OCI-LY7 (cell line): ENCODE results near the gene GOSR2. TPM values are rescaled to one million over a fixed set of nuclear protein-coding genes. Genes with fewer than 3 reads are reported as not detected.

Experiments
- BruUV-seq: library from RNA; stranded (reverse); fragments of 400-500 nt; replicated peaks from 2 replicates; lab custom pipeline; 2021; lab: Mats Ljungman, UMichigan
- CTCF ChIA-PET: fragments of 300-600 bp; sonication (Branson Sonifier 250); formaldehyde crosslinking; loops from one replicate; lab custom pipeline; 2022; ENCODE audit warnings: antibody characterized with exemption; ENCODE audit not compliant: unreplicated experiment; lab: Charles Lee
- POLR2A ChIA-PET: fragments of 300-600 bp; sonication (Branson Sonifier 250); formaldehyde crosslinking; loops from one replicate; lab custom pipeline; 2022; ENCODE audit warnings: antibody characterized with exemption; lab: Charles Lee
- DNase-seq: peaks from one replicate; pipeline ENCODE4 v3.0.0-alpha.2; 2015; ENCODE audit warnings: low spot score
- H2AFZ ChIP-seq: fragments of 200-600 bp; sonication (generic), shearing (Covaris generic); 2 replicates; pipeline ENCODE4 v1.6.1; 2014; ENCODE audit warnings: mild to moderate bottlenecking, antibody characterized with exemption, low read length, moderate library complexity
- H3K27ac ChIP-seq: fragments of 200-600 bp; sonication (generic); 2 replicates; pipeline ENCODE4 v1.5.1; 2014; ENCODE audit warnings: mixed run types, low read depth, mild to moderate bottlenecking, moderate library complexity, low read length, inconsistent platforms; ENCODE audit not compliant: poor library complexity, severe bottlenecking
- H3K36me3 ChIP-seq: fragments of 200-600 bp; sonication (generic); 2 replicates; pipeline ENCODE4 v1.6.1; 2014; ENCODE audit warnings: mild to moderate bottlenecking, antibody characterized with exemption, low read length, moderate library complexity, mixed read lengths; ENCODE audit not compliant: insufficient read depth
- H3K4me1 ChIP-seq: fragments of 200-600 bp; sonication (generic); 2 replicates; pipeline ENCODE4 v1.5.1; 2014; ENCODE audit warnings: mild to moderate bottlenecking, low read length; ENCODE audit not compliant: insufficient read depth, poor library complexity, severe bottlenecking
- H3K4me2 ChIP-seq: fragments of 200-600 bp; sonication (generic); 2 replicates; pipeline ENCODE4 v1.6.1; 2014; ENCODE audit warnings: mild to moderate bottlenecking, low read length
- H3K4me3 ChIP-seq: fragments of 200-600 bp; sonication (generic); 2 replicates; pipeline ENCODE4 v1.5.1; 2014; ENCODE audit warnings: mild to moderate bottlenecking, low read depth, low read length; ENCODE audit not compliant: poor library complexity, severe bottlenecking
- H3K79me2 ChIP-seq: fragments of 200-600 bp; sonication (generic); 2 replicates; pipeline ENCODE4 v1.6.1; 2016; ENCODE audit warnings: low read depth, mild to moderate bottlenecking, low read length, moderate library complexity, mixed read lengths; ENCODE audit not compliant: insufficient read depth
- H3K9me2 ChIP-seq: fragments of 200-600 bp; sonication (generic); 2 replicates; pipeline ENCODE4 v1.6.1; 2016; ENCODE audit warnings: mild to moderate bottlenecking, low read length, mixed read lengths; ENCODE audit not compliant: insufficient read depth
- H3K9me3 ChIP-seq: fragments of 200-600 bp; sonication (generic); 2 replicates; pipeline ENCODE4 v1.6.1; 2014; ENCODE audit warnings: mild to moderate bottlenecking, mixed run types, low read length, mixed read lengths
- H4K20me1 ChIP-seq: fragments of 200-600 bp; sonication (generic); 2 replicates; pipeline ENCODE4 v1.6.1; 2014; ENCODE audit warnings: mild to moderate bottlenecking, antibody characterized with exemption, low read length, moderate library complexity, mixed read lengths; ENCODE audit not compliant: insufficient read depth
- CTCF ChIP-seq: fragments of 200-600 bp; sonication (generic); conservative IDR thresholded peaks from 2 replicates; pipeline ENCODE4 v1.5.1; 2014; ENCODE audit warnings: mild to moderate bottlenecking, antibody characterized with exemption, low read length, moderate library complexity, mixed read lengths
- EZH2phosphoT487 ChIP-seq: fragments of 200-600 bp; sonication (generic); IDR thresholded peaks from 2 replicates; pipeline ENCODE4 v1.6.1; 2018; ENCODE audit warnings: low read depth, borderline replicate concordance, mild to moderate bottlenecking, mixed run types, antibody characterized with exemption, low read length, moderate library complexity, mixed read lengths
- intact Hi-C: fragments of 100-400 bp; cut with micrococcal nuclease; formaldehyde crosslinking; loops from one replicate; pipeline ENCODE4 v1.10.0; 2022; ENCODE audit not compliant: unreplicated experiment
- total RNA-seq, 2 experiments: library from RNA; depleted of rRNA in 1 of 2; stranded (reverse); fragments of >200 nt in 1 of 2; shearing (Covaris generic) in 1 of 2; gene quantifications; 2 replicates each; pipeline ENCODE4 v1.2.3, GENCODE V29; 2014 to 2022

Gene GOSR2
- total RNA-seq, 2 experiments from 2014 or later: 46.5 to 62.8 TPM

- no peaks in the 10 kb centered on the region for H3K9me2 ChIP-seq
- POLR2A ChIA-PET: no interaction called here
- no peaks in the 10 kb centered on the region for H3K9me3 ChIP-seq
- no peaks in the 10 kb centered on the region for H3K36me3 ChIP-seq
- no TSS peak for BruUV-seq
- no peaks in the 10 kb centered on the region for H4K20me1 ChIP-seq
- no peaks in the 10 kb centered on the region for H3K4me1 ChIP-seq
- no peak for DNase-seq
- no peak overlapping the region for H3K27ac ChIP-seq
- no peak overlapping the region for H3K4me3 ChIP-seq
- TF ChIP-seq EZH2phosphoT487 (no peak), CTCF (no peak)
- intact Hi-C loops: no loop called here
- H3K79me2 ChIP-seq: no peaks in the 10 kb centered on the region
- CTCF ChIA-PET: no interaction called here
- H2AFZ ChIP-seq: no peak overlapping the region
- no peak overlapping the region for H3K4me2 ChIP-seq
Observed at GRCh38 chr17:46883871-46884520, 39.0 kb upstream of the GOSR2 start.

DNA sequence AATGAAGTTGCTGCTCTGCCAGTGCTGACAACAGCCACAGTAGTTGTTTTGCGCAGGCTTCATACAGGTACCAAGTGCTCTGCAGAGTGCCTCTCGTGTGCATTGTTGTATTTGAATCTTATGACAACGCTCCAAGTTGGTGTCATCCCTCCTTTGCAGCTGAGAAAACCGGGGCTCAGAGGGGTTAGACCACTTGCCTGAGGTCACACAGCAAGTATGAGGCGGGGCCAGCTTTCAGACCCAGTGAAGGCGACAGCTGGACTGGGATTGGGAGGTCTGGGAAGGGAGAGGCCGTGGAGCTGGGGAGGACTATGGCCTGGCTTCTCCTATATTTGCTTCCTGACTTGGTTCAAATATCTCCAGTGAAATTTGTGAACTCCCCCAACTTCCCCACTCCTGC lies 38.4 kb upstream of the GOSR2 start:
- CTCF ChIA-PET: no interaction called here
- H3K27ac ChIP-seq: no peak overlapping the region
- no peak for DNase-seq
- no peaks in the 10 kb centered on the region for H3K36me3 ChIP-seq
- intact Hi-C loops: no loop called here
- TF ChIP-seq CTCF (no peak), EZH2phosphoT487 (no peak)
- H3K9me2 ChIP-seq: no peaks in the 10 kb centered on the region
- H3K4me2 ChIP-seq: no peak overlapping the region
- no peak overlapping the region for H2AFZ ChIP-seq
- no TSS peak for BruUV-seq
- H3K9me3 ChIP-seq: no peaks in the 10 kb centered on the region
- no peaks in the 10 kb centered on the region for H3K79me2 ChIP-seq
- H4K20me1 ChIP-seq: no peaks in the 10 kb centered on the region
- no peak overlapping the region for H3K4me3 ChIP-seq
- no peaks in the 10 kb centered on the region for H3K4me1 ChIP-seq
- POLR2A ChIA-PET: no interaction called here
